Activated T-helper 1 cell treated with anti-CD3 and anti-CD28 coated beads, Interleukin-12 subunit alpha, Interleukin-12 subunit beta, Interleukin-2, Interleukin-4 antibody, amounts not matched to agents 30 ng/mL and 10 ng/mL and 1 ng/mL, durations not matched to agents 14 hours and 24 hours and 36 hours (primary cell): ENCODE results near the gene PIK3R5. TPM values are rescaled to one million over a fixed set of nuclear protein-coding genes. Genes with fewer than 3 reads are reported as not detected.
A peak's percentile ranks its signal among the peaks of the same experiment; 100 is the strongest.

ENCODE experiments used
- DNase-seq: peaks from one replicate; pipeline ENCODE4 v3.0.0; 2021; ENCODE audit warnings: low spot score
- H3K27ac Mint-ChIP-seq: one replicate; pipeline ENCODE4 v1.8.0; 2021; ENCODE audit warnings: mild to moderate bottlenecking, mixed read lengths
- H3K27me3 Mint-ChIP-seq: one replicate; pipeline ENCODE4 v1.8.0; 2022; ENCODE audit warnings: mild to moderate bottlenecking, moderate library complexity, mixed read lengths; ENCODE audit not compliant: insufficient read depth
- H3K36me3 Mint-ChIP-seq: one replicate; pipeline ENCODE4 v1.8.0; 2021; ENCODE audit warnings: low read depth, mixed read lengths
- H3K4me1 Mint-ChIP-seq: one replicate; pipeline ENCODE4 v1.8.0; 2021; ENCODE audit warnings: low read depth, mixed read lengths
- H3K4me3 Mint-ChIP-seq: one replicate; pipeline ENCODE4 v1.8.0; 2021; ENCODE audit warnings: mild to moderate bottlenecking, moderate library complexity, mixed read lengths
- H3K9me3 Mint-ChIP-seq: one replicate; pipeline ENCODE4 v1.8.0; 2021; ENCODE audit warnings: mixed read lengths
- intact Hi-C: fragments of 100-400 bp; cut with micrococcal nuclease; formaldehyde crosslinking; loops from one replicate; pipeline ENCODE4 v1.15.1; 2024
- total RNA-seq: library from RNA; stranded (reverse); gene quantifications from 2 replicates; pipeline ENCODE4 v1.2.3, GENCODE V29; 2022

Gene PIK3R5
- total RNA-seq, 1 donor from 2014 or later: 33.6 TPM

DNA sequence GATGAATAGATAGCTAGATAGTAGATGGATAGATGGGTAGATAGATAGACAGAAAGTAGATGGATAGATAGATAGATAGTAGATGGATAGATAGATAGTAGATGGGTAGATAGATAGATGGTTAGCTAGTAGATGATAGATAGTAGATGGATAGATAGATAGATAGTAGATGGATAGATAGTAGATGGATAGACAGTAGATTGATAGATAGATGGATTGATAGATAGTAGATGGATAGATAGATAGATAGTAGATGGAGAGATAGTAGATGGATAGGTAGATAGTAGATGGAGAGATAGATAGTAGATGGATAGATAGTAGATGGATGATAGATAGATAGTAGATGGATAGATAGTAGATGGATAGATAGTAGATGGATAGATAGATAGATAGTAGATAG lies 40.4 kb downstream of the PIK3R5 start:
- no peak for DNase-seq
- H3K27ac Mint-ChIP-seq: no peak overlapping the region
- H3K27me3 Mint-ChIP-seq: no peaks in the 10 kb centered on the region
- peaks cover 9% of the 10 kb centered on the region for H3K4me1 Mint-ChIP-seq
- H3K36me3 Mint-ChIP-seq: peaks cover 39% of the 10 kb centered on the region
- H3K4me3 Mint-ChIP-seq: no peak overlapping the region
- H3K9me3 Mint-ChIP-seq: peaks cover 39% of the 10 kb centered on the region
- intact Hi-C loops: no loop called here

DNA sequence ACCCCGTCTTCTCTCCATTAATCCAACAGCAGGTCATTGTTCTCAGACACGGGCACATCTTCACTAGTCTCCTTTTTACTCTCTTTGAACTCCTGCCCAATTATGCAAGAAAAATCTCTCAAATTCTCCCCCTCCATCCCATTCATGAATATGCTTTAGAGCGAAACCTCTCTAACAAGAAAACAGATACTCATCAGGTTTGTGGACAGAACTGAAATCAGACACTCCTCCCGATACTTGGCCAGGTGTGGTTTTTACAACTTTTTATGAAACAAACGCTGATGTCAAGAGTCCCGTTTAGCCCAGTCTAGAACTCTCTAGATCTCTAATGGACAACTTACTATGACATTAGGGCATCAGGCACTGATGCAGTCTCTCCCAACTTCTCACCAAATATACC lies 40.9 kb downstream of the PIK3R5 start:
- no peak for DNase-seq
- Mint-ChIP-seq H3K4me1 (peaks cover 9% of the 10 kb centered on the region), H3K27me3 (no peaks in the 10 kb centered on the region), H3K36me3 (peaks cover 35% of the 10 kb centered on the region), H3K4me3 (no peak overlapping the region), H3K9me3 (peaks cover 34% of the 10 kb centered on the region), H3K27ac (no peak overlapping the region)
- intact Hi-C loops: loop anchor here (5.0 kb wide), 1 partner anchor 33 kb away; no protein-coding TSS in a partner anchor

DNA sequence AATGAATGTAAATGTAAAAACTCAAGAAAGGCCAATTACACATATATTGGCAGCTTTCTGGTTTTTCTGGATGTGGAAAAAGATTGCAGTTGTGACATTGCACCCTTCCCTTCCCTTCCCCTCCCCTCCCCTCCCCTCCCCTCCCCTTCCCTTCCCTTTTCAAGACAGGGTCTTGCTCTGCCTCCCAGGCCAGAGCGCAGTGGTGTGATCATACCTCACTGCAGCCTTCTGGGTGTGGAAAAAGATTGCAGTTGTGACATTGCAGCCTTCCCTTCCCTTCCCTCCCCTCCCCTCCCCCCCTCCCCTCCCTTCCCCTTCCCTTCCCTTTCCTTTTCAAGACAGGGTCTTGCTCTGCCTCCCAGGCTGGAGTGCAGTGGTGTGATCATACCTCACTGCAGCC lies 41.7 kb downstream of the PIK3R5 start:
- intact Hi-C loops: loop anchor here (5.0 kb wide), 1 partner anchor 34 kb away; no protein-coding TSS in a partner anchor
- H3K4me1 Mint-ChIP-seq: peaks cover 17% of the 10 kb centered on the region
- H3K4me3 Mint-ChIP-seq: no peak overlapping the region
- H3K36me3 Mint-ChIP-seq: peaks cover 34% of the 10 kb centered on the region
- no peak overlapping the region for H3K27ac Mint-ChIP-seq
- no peak for DNase-seq
- peaks cover 33% of the 10 kb centered on the region for H3K9me3 Mint-ChIP-seq
- no peaks in the 10 kb centered on the region for H3K27me3 Mint-ChIP-seq

DNA sequence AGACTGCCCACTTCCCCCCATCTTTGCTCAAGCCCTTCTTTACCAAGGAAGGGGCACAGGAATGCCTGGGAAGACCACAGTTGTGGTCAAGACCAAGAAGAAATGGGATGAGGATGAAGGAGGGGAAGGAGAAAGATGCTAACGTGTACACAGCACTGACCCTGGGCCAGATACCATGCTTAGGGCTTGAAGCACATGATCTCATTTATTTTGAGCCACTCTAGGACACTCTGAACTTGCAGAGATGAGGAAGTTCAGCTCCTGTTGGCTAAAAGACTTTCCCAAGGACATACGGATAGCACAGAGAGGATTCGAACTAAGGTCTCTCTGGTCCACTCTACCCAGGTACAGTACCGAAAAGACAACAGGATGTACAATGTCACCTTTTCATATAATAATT lies 42.6 kb downstream of the PIK3R5 start:
- H3K27me3 Mint-ChIP-seq: no peaks in the 10 kb centered on the region
- peaks cover 33% of the 10 kb centered on the region for H3K9me3 Mint-ChIP-seq
- H3K27ac Mint-ChIP-seq: no peak overlapping the region
- peaks cover 30% of the 10 kb centered on the region for H3K36me3 Mint-ChIP-seq
- no peak for DNase-seq
- intact Hi-C loops: loop anchor here (1.0 to 5.0 kb wide), 2 partner anchors 12 to 34 kb away; no protein-coding TSS in a partner anchor
- no peak overlapping the region for H3K4me3 Mint-ChIP-seq
- peaks cover 19% of the 10 kb centered on the region for H3K4me1 Mint-ChIP-seq

DNA sequence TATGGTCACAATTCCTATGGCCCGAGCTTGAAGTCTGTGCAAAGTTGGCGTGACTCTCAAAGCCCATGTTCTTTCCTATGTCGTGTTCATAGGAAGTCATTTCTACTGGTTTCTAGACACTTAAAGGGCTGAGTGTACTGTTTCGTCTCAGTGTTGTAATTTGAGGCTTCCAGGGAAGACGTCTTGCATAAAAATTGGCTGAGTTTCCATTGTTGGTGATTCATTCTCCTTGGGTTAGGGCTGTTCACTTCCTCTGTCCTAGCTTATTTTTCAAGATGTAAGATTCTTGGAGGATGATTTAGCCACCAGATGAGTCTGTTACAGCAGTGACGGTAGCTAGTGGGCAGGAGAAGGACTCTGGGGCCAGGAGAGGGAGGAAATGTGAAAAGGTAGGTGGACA lies 43.1 kb downstream of the PIK3R5 start:
- Mint-ChIP-seq H3K27ac (peak overlapping the region; percentile 87), H3K27me3 (no peaks in the 10 kb centered on the region), H3K9me3 (peaks cover 32% of the 10 kb centered on the region), H3K36me3 (peaks cover 27% of the 10 kb centered on the region), H3K4me1 (peaks cover 19% of the 10 kb centered on the region), H3K4me3 (peak overlapping the region; percentile 9)
- intact Hi-C loops: loop anchor here (1.0 to 5.0 kb wide), 2 partner anchors 13 to 35 kb away; no protein-coding TSS in a partner anchor
- no peak for DNase-seq

DNA sequence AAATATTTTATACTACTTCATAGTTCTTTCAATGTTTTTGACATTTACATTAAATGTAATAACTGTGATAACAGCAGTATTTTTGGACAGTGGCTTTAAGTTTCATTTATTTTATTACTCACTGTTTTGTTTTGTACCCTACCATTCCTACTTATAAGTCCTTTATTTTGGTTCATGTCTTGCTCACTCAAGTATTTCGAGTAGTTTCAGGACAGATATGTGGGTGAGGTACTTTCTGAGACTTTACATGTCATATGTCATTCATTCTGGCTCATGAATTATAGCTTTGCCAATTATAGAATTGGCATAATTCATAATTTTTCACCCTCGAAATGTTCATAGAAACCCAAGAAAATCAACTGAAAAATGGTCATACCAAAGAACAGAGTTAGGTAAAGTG lies 44.4 kb downstream of the PIK3R5 start:
- intact Hi-C loops: loop anchor here (5.0 kb wide), 1 partner anchor 36 kb away; no protein-coding TSS in a partner anchor
- Mint-ChIP-seq H3K36me3 (peaks cover 27% of the 10 kb centered on the region), H3K4me3 (no peak overlapping the region), H3K9me3 (peaks cover 28% of the 10 kb centered on the region), H3K27me3 (no peaks in the 10 kb centered on the region), H3K4me1 (peaks cover 19% of the 10 kb centered on the region), H3K27ac (peak overlapping the region; percentile 11)
- DNase-seq: no peak

DNA sequence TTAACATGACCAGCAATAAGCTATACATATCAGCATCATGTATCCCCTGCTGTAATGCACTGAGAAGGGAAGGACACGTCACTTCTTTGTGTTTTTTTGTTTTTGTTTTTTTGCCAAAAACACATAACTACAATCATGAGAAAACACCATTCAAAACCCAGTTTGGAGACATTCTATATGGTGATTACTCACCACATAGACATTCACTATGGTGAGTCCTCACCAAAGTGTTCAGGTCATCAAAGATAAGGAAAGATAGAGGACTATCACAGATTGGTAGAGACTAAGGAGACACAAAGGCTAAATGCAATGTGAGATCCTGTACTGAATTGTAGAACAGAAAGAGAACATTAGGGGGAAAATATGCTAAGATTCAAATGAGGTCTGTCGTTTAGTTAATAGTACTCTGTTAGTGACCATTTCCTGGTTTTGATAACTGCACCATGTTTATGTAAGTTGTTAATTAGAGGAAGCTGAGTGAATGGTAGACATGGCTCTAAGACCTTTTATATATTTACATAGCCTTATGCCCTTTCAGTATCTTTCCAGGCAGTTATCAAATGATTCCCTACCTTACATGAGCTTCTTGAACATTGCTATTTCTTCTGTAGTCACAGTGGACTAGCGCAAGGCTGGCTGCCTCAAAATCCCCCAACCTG lies 46.6 kb downstream of the PIK3R5 start:
- Mint-ChIP-seq H3K36me3 (peaks cover 29% of the 10 kb centered on the region), H3K9me3 (peaks cover 28% of the 10 kb centered on the region), H3K4me3 (no peak overlapping the region), H3K4me1 (peaks cover 19% of the 10 kb centered on the region), H3K27ac (no peak overlapping the region), H3K27me3 (no peaks in the 10 kb centered on the region)
- intact Hi-C loops: no loop called here
- DNase-seq: no peak

DNA sequence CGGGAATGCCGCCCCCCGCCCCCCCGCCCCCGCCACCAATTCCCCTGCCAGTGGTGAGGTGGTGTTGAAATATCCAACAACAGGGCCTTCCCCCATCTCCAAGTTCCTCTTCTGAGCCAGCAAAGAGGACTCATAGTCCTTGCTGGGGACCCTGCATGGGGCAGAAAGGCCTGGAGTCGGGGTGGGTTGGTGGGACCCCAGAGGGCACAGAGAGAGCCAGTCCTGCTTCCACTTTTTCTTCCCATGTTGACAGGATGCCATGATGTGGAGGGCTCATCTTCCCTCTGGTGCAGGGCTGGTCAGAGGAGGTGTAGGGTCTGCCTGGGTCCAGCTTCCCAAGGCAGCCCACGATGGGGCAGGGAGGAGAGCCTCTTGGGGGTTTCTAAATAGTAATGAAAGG lies 49.0 kb downstream of the PIK3R5 start:
- peaks cover 10% of the 10 kb centered on the region for H3K4me1 Mint-ChIP-seq
- intact Hi-C loops: no loop called here
- H3K27ac Mint-ChIP-seq: no peak overlapping the region
- H3K27me3 Mint-ChIP-seq: no peaks in the 10 kb centered on the region
- peaks cover 21% of the 10 kb centered on the region for H3K36me3 Mint-ChIP-seq
- DNase-seq: no peak
- H3K4me3 Mint-ChIP-seq: no peak overlapping the region
- H3K9me3 Mint-ChIP-seq: peaks cover 18% of the 10 kb centered on the region

DNA sequence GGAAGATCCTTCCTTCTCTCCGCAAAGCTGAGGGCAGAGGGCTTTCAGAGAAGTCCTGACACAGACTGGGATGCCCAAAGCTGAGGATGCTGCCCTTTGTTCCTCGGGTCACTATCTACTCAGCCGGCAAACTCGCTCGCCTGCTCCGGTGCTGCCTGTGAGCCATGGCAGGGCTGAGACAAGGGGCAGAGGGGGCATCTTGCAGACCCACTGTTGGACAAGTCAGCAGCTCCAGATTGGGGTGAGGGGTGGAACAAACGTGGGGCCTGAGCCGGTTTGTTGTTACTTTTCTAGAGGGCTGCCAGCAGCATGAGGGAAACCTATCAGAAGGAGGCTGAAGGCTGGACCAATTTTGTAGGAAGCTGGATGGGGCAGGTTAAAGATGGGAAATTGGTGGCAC lies 51.0 kb downstream of the PIK3R5 start:
- peaks cover 27% of the 10 kb centered on the region for H3K36me3 Mint-ChIP-seq
- peaks cover 18% of the 10 kb centered on the region for H3K9me3 Mint-ChIP-seq
- peak overlapping the region; percentile 14 for H3K27ac Mint-ChIP-seq
- H3K27me3 Mint-ChIP-seq: no peaks in the 10 kb centered on the region
- DNase-seq: no peak
- H3K4me1 Mint-ChIP-seq: peaks cover 10% of the 10 kb centered on the region
- intact Hi-C loops: no loop called here
- H3K4me3 Mint-ChIP-seq: no peak overlapping the region

DNA sequence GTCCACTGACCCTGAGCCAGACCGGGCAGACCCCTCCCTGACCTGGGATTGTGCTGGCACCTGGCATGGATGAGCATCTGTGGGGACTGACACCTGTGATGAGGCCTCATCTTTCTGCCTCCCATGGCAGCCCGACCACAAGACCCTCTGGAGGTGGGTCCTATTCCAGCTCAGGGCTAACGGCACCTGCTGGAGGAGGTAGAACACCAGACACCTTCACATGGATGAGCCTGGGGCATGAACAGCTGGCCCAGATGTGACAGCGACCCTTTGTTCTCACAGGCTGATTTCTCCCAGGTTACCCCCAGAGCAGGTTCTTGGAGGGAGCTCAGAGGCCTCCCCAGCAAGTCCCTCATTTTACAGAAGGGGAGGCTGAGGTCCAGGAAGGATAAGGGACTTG lies 51.6 kb downstream of the PIK3R5 start:
- DNase-seq: no peak
- peaks cover 13% of the 10 kb centered on the region for H3K9me3 Mint-ChIP-seq
- intact Hi-C loops: no loop called here
- peaks cover 26% of the 10 kb centered on the region for H3K36me3 Mint-ChIP-seq
- H3K4me1 Mint-ChIP-seq: peaks cover 4% of the 10 kb centered on the region
- H3K27ac Mint-ChIP-seq: no peak overlapping the region
- H3K4me3 Mint-ChIP-seq: no peak overlapping the region
- no peaks in the 10 kb centered on the region for H3K27me3 Mint-ChIP-seq

DNA sequence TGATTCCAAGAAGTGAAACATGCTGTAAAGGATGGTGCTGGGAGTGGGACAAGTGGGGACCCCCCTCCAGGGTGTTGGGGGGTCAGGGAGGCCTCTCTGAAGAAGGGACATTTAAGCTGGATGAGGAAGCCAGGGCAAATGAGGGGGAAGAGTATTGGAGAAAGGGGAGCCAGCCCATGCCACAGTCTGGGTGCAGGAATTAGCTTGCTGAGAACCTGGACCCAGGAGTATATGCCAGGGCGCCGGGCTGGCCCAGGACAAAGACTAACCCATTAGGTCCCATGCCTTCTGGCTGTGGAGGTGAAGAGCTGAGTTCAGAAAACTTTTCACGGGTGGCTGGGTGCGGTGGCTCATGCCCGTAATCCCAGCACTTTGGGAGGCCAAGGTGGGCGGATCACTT lies 52.4 kb downstream of the PIK3R5 start:
- H3K27ac Mint-ChIP-seq: peak overlapping the region; percentile 49
- peaks cover 28% of the 10 kb centered on the region for H3K36me3 Mint-ChIP-seq
- H3K9me3 Mint-ChIP-seq: peaks cover 6% of the 10 kb centered on the region
- intact Hi-C loops: no loop called here
- peaks cover 4% of the 10 kb centered on the region for H3K4me1 Mint-ChIP-seq
- no peak for DNase-seq
- H3K4me3 Mint-ChIP-seq: no peak overlapping the region
- no peaks in the 10 kb centered on the region for H3K27me3 Mint-ChIP-seq

DNA sequence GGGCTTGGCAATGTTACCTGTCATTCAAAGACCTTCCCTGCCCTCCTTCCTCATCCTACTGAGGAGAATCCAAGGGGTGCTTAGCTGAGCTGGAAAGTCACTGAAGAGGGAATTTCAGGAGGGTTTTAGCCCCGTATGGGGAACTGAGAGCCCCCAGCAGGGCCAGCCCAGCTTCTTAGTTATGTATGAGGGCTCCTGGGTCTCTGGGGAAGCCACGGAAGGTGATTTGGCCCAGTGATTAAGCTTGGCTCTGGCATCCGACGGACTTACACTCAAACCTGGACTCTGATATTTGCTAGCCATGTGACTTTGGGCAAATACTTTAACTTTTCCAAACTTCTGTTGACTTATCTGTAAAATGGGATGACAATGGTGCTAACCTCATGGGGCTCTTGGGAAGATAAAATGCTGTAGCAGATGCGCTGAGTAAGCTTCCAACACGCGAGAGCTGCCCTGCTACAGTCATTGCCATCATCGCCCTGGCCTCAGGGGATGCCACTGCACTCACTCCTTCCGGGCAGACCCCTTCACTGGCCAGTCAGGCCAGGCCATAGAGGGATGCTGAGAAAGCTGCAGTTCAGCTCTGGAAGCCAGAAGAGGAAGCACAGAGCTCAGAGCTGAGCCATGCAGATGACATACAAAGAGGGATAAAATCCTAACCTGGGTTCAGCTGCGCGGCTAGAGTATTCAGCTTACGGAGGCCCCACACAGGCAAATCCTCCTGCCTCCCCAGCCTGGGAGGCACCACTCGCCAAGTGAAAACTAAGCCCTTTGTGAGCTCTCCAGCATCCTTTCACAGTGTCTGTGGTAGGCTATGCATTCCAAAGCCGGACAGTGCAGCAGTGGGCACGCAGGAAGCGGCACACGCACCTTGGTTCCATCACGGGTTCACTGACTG lies 53.2 kb downstream of the PIK3R5 start:
- intact Hi-C loops: no loop called here
- peaks cover 30% of the 10 kb centered on the region for H3K36me3 Mint-ChIP-seq
- H3K4me3 Mint-ChIP-seq: no peak overlapping the region
- H3K27ac Mint-ChIP-seq: peak overlapping the region; percentile 49
- H3K9me3 Mint-ChIP-seq: no peaks in the 10 kb centered on the region
- H3K4me1 Mint-ChIP-seq: peaks cover 4% of the 10 kb centered on the region
- no peak for DNase-seq
- no peaks in the 10 kb centered on the region for H3K27me3 Mint-ChIP-seq

DNA sequence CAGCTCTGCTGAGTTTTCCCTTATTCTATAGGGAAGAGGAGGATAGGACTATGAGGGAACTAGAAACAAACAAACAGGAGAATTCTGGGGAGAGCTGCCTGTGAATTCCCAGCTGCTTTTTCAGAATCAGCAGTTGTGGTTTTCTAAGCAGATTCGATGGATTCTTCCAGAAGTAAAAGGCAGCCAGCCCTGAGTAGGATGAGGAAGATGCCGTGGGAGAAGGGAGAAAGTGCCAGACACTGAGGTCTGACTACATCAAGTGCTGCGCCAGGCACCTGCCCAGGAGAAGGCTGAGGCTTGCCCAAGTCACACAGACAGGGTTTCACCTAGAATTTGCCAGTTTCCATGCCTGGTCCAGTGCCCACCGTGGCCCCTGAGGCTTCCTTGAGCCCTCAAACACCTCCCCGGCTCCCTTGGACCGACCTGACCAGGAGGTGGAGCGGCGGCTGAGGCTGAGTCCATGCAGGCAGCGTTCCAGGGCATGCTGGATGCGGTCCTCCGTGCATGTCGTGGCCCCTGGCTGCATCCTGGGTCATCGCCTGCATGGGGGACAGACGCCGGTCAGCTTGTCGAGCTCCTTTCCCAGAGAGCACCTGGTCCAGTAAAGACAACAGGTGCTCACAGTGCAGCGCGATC lies 54.4 kb downstream of the PIK3R5 start:
- Mint-ChIP-seq H3K4me1 (peaks cover 4% of the 10 kb centered on the region), H3K27me3 (no peaks in the 10 kb centered on the region), H3K36me3 (peaks cover 25% of the 10 kb centered on the region), H3K4me3 (no peak overlapping the region), H3K9me3 (no peaks in the 10 kb centered on the region), H3K27ac (peak overlapping the region; percentile 58)
- intact Hi-C loops: no loop called here
- DNase-seq: no peak
